WI38 (cell line): ENCODE results near the gene MINDY4.

ENCODE experiments used
- H3K4me3 ChIP-seq: 2 replicates; pipeline ENCODE4 v1.5.1; 2011; ENCODE audit warnings: low read depth, mild to moderate bottlenecking, control low read depth, low read length
- CTCF ChIP-seq: IDR thresholded peaks from 2 replicates; pipeline ENCODE4 v1.5.1; 2012; ENCODE audit warnings: low read depth, mild to moderate bottlenecking, control low read depth, low read length

MINDY4 gene

DNA sequence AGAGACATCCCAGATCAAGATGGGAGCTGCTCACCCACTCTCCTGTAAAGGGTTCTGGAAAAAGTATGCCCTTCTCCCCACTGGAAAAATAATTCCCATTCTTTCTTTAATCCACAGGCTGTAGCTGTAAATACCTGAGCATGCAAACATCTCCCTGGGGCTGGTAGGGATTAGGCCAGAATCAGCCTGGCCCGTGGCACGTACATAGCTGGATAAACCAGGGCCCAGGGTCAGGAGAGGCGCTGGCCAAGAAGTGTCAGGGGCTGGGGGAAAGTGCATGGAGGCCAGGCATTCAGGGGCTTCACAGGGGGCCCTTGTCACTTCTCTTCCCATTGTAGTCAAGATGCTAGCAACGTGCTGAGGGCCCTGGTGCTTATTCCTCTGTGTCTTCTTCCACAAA is 109.7 kb downstream of the MINDY4 start:
- TF ChIP-seq CTCF = no peak
- no peak overlapping the region for H3K4me3 ChIP-seq

GRCh38 chr7:30881448-30881847 is 110.2 kb downstream of the MINDY4 start:
- H3K4me3 ChIP-seq = no peak overlapping the region
- no peak for TF ChIP-seq CTCF

DNA sequence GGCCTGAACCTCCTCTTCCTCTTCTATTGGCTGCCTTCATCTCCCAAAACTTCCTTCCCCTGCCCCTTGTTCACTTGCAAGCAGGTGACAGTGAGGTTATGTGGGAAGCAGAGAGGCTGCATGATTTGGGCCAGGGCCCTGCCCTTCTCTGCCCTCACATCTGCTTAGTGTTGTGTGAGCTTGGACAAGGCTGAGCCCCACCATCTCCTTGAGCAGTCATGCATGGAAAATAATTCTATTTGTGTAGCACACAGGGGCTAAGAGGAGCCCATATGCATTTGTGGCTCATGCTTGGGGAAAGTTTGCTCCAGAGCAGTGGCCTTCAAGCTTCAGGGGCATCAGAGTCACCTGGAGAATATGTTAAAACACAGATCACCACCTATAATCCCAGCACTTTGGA is 113.7 kb downstream of the MINDY4 start:
- TF ChIP-seq CTCF = no peak
- H3K4me3 ChIP-seq = no peak overlapping the region

DNA sequence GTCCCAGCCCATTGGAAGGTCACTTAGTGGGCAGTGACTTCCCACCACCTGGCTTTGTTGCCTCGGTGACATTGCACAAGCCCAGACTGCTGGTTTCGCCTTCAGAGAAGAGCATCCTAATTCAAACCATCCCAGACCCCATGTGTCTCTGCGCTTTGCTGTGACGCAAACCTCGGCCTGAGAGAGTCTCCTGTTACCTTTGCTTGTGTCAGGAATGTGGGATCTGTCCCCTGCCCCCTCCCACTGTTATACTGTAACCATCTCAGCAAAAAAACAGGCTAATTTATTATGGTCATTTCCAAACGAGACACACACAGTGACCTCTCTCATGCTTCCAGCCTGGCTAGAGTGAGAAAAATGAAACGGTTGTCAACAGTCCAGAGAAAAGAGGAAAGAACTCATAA is 115.4 kb downstream of the MINDY4 start:
- no peak for TF ChIP-seq CTCF
- H3K4me3 ChIP-seq = no peak overlapping the region

DNA sequence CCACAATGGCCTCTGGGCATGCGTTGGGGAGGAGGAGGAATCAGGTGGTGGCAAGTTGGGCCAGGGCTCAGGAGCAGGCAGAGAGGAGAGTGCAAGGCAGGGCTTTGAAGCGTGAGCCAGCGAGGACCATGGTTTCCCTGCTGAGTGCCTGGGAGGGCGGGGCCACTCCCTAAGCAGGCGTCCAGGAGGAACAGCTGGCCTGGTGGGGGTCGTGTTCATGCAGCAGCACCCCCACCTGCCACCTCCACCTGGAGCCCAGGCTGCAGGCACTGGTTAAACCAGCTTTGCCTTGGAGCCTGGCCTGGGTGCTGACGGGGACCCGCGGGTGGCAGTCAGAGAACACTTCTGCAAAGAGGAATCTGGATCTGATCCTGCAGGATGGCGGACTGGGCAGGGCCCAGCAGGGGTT is 116.3 kb downstream of the MINDY4 start:
- TF ChIP-seq CTCF = no peak
- H3K4me3 ChIP-seq = no peak overlapping the region

- H3K4me3 ChIP-seq = no peak overlapping the region
- TF ChIP-seq CTCF = no peak
These were observed 117.5 kb downstream of the MINDY4 start for GRCh38 chr7:30888747-30889146.

GRCh38 chr7:30890226-30890625 is 119.0 kb downstream of the MINDY4 start:
- no peak for TF ChIP-seq CTCF
- no peak overlapping the region for H3K4me3 ChIP-seq
